ENCODE results near the gene SIT1.

SIT1 gene

GRCh38 chr9:35684921-35685320, 34.2 kb upstream of the SIT1 start:
- TF ChIP-seq SPI1 (IDR thresholded peaks at IDR 0.05; ENCODE audit: borderline replicate concordance, low read depth) (no peak), GABPA (IDR thresholded peaks at IDR 0.05; ENCODE audit: low read depth) (no peak), POLR2AphosphoS5 (IDR thresholded peaks at IDR 0.05; ENCODE audit: low read depth) (no peak)
- TF ChIP-seq, protein P1, sequence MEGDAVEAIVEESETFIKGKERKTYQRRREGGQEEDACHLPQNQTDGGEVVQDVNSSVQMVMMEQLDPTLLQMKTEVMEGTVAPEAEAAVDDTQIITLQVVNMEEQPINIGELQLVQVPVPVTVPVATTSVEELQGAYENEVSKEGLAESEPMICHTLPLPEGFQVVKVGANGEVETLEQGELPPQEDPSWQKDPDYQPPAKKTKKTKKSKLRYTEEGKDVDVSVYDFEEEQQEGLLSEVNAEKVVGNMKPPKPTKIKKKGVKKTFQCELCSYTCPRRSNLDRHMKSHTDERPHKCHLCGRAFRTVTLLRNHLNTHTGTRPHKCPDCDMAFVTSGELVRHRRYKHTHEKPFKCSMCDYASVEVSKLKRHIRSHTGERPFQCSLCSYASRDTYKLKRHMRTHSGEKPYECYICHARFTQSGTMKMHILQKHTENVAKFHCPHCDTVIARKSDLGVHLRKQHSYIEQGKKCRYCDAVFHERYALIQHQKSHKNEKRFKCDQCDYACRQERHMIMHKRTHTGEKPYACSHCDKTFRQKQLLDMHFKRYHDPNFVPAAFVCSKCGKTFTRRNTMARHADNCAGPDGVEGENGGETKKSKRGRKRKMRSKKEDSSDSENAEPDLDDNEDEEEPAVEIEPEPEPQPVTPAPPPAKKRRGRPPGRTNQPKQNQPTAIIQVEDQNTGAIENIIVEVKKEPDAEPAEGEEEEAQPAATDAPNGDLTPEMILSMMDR (IDR thresholded peaks at IDR 0.05; ENCODE audit: insufficient read depth, low read length): no peak
- TF ChIP-seq, protein P2, sequence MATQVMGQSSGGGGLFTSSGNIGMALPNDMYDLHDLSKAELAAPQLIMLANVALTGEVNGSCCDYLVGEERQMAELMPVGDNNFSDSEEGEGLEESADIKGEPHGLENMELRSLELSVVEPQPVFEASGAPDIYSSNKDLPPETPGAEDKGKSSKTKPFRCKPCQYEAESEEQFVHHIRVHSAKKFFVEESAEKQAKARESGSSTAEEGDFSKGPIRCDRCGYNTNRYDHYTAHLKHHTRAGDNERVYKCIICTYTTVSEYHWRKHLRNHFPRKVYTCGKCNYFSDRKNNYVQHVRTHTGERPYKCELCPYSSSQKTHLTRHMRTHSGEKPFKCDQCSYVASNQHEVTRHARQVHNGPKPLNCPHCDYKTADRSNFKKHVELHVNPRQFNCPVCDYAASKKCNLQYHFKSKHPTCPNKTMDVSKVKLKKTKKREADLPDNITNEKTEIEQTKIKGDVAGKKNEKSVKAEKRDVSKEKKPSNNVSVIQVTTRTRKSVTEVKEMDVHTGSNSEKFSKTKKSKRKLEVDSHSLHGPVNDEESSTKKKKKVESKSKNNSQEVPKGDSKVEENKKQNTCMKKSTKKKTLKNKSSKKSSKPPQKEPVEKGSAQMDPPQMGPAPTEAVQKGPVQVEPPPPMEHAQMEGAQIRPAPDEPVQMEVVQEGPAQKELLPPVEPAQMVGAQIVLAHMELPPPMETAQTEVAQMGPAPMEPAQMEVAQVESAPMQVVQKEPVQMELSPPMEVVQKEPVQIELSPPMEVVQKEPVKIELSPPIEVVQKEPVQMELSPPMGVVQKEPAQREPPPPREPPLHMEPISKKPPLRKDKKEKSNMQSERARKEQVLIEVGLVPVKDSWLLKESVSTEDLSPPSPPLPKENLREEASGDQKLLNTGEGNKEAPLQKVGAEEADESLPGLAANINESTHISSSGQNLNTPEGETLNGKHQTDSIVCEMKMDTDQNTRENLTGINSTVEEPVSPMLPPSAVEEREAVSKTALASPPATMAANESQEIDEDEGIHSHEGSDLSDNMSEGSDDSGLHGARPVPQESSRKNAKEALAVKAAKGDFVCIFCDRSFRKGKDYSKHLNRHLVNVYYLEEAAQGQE (IDR thresholded peaks at IDR 0.05; ENCODE audit: insufficient replicate concordance, low read depth): no peak
- Histone ChIP-seq H3K27me3 (ENCODE audit: insufficient read depth, poor library complexity, severe bottlenecking) (no peaks in the 10 kb centered on the region), H3K4me3 (replicated peaks; ENCODE audit: insufficient read depth, low read length) (no peak overlapping the region), H3K27ac (replicated peaks) (no peak overlapping the region)
- no peak for DNase-seq (ENCODE audit: low read depth in 1 of 2, low spot score in 1 of 2)

GRCh38 chr9:35683323-35683722, 32.6 kb upstream of the SIT1 start:
- TF ChIP-seq, protein P1 (IDR thresholded peaks at IDR 0.05; ENCODE audit: insufficient read depth, low read length): no peak
- no peak for TF ChIP-seq POLR2AphosphoS5 (IDR thresholded peaks at IDR 0.05; ENCODE audit: low read depth)
- TF ChIP-seq, protein P2 (IDR thresholded peaks at IDR 0.05; ENCODE audit: insufficient replicate concordance, low read depth): no peak
- no peak for TF ChIP-seq SPI1 (IDR thresholded peaks at IDR 0.05; ENCODE audit: borderline replicate concordance, low read depth)
- no peak for TF ChIP-seq GABPA (IDR thresholded peaks at IDR 0.05; ENCODE audit: low read depth)
- no peak for DNase-seq (ENCODE audit: low read depth in 1 of 2, low spot score in 1 of 2)
- H3K27ac ChIP-seq (replicated peaks): no peak overlapping the region
- H3K4me3 ChIP-seq (replicated peaks; ENCODE audit: insufficient read depth, low read length): no peak overlapping the region
- no peaks in the 10 kb centered on the region for H3K27me3 ChIP-seq (ENCODE audit: insufficient read depth, poor library complexity, severe bottlenecking)

DNA sequence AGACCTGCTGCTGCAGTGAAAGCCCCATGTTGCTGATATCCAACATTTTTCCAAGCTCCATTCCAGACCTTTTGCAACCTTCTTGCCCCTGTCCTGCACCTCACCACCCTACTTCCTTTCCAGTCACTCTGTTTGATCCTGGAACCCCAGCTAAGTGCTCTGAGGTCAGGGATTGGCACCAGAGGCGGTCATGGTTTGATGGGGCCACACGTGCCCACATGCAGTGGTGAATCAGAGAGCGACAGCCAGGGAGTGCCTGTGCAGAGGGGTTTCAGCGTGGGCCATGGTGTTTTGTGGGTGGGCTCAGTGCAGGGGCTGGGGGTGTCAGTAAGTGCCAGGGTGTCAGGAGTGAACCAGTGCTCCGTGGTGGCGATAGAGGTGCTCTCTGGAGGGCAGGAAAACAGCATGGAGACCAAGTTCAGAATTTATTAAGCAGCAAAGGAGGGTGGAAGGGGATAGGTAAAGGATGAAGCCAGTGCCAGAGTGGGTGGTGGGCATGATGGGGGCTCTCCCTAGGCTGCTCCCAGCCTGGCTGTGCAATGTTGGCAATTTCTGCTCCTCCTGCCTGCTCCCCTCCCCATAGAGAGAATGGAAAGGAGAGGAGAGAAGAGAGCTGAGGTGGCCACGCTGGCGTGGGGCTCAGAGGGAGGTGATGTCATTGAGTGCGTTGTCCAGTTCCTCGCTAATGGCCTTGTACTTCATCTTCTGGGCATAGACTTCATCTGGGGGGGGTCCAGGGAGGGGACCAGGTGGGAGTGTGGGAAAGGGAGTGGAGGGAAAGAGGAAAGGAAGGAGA, 32.0 kb upstream of the SIT1 start:
- no peak overlapping the region for H3K27ac ChIP-seq (replicated peaks)
- H3K4me3 ChIP-seq (replicated peaks; ENCODE audit: insufficient read depth, low read length): no peak overlapping the region
- no peak for DNase-seq (ENCODE audit: low read depth in 1 of 2, low spot score in 1 of 2)
- TF ChIP-seq GABPA (IDR thresholded peaks at IDR 0.05; ENCODE audit: low read depth): no peak
- TF ChIP-seq SPI1 (IDR thresholded peaks at IDR 0.05; ENCODE audit: borderline replicate concordance, low read depth): no peak
- TF ChIP-seq, protein P2 (IDR thresholded peaks at IDR 0.05; ENCODE audit: insufficient replicate concordance, low read depth): no peak
- TF ChIP-seq, protein P1 (IDR thresholded peaks at IDR 0.05; ENCODE audit: insufficient read depth, low read length): no peak
- no peak for TF ChIP-seq POLR2AphosphoS5 (IDR thresholded peaks at IDR 0.05; ENCODE audit: low read depth)
- no peaks in the 10 kb centered on the region for H3K27me3 ChIP-seq (ENCODE audit: insufficient read depth, poor library complexity, severe bottlenecking)
